Measurements from ENCODE around the gene CCDC9B. TPM values are rescaled to one million over a fixed set of nuclear protein-coding genes. Genes with fewer than 3 reads are reported as not detected.

CCDC9B gene
- total RNA-seq, 2 donors from 2014 or later: 1.6 to 2.8 TPM

DNA sequence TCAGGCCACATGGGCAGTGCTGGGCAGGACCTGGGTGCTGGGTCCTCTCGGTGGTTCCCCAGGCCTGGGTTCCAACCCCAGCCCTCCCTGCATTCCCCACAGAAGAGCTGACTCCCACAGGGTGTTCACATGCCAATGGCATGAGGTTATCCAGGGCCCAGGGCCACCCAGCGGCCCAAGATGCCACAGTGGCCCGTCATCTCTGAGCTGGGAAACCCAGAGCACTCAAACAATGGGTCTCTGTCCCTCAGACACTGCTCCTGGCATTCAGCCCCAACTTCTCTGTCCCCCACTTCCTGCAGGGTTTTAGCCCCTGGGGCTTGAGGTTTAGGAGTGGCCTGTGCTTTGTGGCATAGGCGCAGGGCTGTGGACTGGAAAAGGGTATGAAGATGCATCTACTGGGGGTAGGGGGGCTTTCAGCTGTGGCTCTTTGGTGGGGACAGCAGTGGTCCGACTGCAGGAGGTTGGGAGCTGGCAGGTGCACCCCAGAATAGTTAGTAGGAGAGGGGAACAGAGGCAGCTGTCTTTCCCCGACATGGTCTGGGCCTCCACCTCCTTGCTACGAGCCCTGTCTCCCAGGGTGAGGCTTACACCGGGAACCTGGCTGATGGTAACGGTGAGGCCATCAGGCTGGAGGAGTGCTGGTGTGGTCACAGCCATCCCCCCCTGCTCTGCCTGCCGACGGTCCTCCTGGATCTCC is 1.7 kb downstream of the CCDC9B start:
- no peaks in the 10 kb centered on the region for H3K9me3 Mint-ChIP-seq
- ATAC-seq (no peak), DNase-seq (ENCODE audit: low spot score in 2 of 2) (no peak)
- H3K36me3 Mint-ChIP-seq: no peaks in the 10 kb centered on the region
- H3K27ac Mint-ChIP-seq: no peak overlapping the region

DNA sequence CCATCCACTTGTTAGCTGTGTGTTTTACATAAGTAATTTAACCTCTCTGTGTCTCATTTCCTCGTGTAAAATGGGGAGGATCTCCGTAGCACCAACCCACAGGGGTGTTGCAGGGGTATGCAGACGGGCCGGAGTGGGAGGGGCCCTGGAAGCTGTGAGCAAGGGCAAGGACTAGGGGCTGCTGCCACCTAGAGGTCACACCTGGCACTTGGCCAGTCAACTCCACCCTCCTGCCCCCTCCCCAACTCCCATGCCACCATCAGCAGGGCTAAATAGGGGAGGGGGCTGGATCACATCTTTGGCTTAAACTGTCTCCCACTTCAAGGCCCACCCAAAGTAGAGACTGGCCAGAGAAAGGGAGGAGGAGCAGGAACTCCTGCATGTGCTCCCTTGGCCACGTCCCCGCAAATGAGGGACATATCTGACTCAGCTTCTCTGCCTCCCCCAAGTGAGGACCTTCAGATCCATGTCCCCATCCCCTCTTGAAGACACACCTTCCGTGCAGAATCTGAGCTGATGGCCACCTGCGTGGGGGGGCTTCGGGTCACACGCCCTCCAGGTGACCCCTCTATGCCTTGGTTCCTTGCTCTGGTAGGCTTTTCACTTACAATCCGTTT is 2.6 kb downstream of the CCDC9B start:
- H3K27ac Mint-ChIP-seq: no peak overlapping the region
- H3K9me3 Mint-ChIP-seq: no peaks in the 10 kb centered on the region
- ATAC-seq (peak; percentile 85 to 92), DNase-seq (ENCODE audit: low spot score in 2 of 2) (peak in 1 of 2 donors; percentile 85)
- H3K36me3 Mint-ChIP-seq: no peaks in the 10 kb centered on the region

DNA sequence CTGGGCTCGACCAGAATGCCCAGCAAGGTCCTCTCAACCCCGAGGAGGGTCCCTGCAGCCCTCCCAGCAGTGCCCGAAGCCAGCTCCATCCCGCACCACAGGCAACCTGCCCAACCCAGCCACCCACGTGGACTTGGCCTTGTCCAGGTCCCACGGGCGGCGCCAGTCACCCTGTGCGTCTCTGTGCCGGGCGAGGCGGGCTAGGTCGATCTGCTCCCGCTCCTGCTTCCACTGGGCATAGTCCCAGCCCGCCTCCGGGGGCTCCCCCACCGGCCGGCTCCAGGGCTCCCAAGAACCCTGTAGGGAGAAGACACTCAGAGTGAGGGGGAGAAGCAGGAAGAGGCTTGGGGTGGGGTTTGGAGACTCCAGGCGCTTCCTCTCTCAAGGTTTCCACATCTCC is 3.1 kb downstream of the CCDC9B start:
- Mint-ChIP-seq H3K36me3 (no peaks in the 10 kb centered on the region), H3K27ac (no peak overlapping the region), H3K9me3 (no peaks in the 10 kb centered on the region)
- peak in 1 of 2 donors; percentile 4 for ATAC-seq
- DNase-seq (ENCODE audit: low spot score in 2 of 2): no peak

DNA sequence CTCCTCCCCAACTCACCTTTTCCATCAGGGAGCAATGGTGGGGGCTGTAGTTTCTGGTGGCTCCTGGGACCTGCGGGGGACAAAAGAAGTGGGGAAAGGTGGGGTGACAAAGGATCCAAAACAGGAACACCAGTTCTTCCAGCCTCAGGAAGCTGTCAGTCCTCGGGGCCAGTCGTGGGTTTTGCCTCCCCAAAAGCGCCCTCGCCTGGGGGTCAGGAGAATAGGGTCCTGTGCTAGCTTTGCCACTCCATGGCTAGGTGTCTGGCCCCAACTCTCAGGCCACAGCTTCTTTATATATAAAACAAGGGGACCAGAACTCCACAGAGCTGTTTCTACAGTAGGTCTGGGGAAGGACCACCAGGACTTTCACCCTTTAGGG is 4.0 kb downstream of the CCDC9B start:
- no peak for DNase-seq (ENCODE audit: low spot score in 2 of 2)
- ATAC-seq: no peak
- H3K36me3 Mint-ChIP-seq: no peaks in the 10 kb centered on the region

DNA sequence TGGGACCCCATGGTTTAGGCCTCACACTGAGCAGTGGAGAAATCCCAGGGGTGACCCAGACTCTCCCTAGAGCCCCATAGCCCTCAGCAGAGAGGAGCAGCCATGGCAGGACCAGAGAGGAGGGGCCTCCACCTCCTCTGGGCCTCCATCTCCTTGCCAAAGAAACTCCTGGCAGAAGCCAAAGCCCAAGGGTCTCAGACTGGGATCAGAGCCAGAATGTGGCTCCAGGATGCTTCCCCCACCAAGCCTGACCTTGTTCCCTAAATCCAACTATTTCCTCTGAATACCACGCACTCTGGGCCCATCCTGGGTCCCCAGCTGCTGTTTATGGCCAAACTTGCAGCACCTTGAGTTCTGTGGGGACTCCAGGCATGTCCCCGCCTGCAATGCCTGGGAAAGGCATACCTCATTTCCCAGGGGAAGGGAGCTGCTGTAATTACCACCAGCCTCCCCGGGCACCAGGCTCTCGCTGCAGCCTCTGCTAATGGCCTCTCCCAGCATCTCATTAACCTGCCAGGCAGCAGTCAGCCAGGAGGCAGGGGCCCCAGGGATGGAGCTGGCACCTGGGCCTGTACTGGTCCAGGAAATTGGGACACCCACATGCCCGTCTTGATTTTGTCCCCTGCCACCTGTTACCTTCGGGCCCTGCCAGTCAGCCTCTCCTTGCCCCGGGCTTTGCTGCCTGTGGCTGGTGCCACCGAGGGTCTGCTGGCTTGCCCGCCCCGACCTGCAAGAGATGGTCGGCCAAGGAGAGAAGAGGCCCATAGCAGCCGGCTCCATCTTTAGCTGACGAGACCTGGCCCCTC is 4.6 kb downstream of the CCDC9B start:
- Mint-ChIP-seq H3K27ac (peak overlapping the region; percentile 15 to 41), H3K36me3 (no peaks in the 10 kb centered on the region), H3K9me3 (no peaks in the 10 kb centered on the region)
- ATAC-seq (no peak), DNase-seq (ENCODE audit: low spot score in 2 of 2) (no peak)

More for the DNA sequence above, 4.0 kb downstream of the CCDC9B start:
- Mint-ChIP-seq H3K27ac (no peak overlapping the region), H3K9me3 (no peaks in the 10 kb centered on the region)

DNA sequence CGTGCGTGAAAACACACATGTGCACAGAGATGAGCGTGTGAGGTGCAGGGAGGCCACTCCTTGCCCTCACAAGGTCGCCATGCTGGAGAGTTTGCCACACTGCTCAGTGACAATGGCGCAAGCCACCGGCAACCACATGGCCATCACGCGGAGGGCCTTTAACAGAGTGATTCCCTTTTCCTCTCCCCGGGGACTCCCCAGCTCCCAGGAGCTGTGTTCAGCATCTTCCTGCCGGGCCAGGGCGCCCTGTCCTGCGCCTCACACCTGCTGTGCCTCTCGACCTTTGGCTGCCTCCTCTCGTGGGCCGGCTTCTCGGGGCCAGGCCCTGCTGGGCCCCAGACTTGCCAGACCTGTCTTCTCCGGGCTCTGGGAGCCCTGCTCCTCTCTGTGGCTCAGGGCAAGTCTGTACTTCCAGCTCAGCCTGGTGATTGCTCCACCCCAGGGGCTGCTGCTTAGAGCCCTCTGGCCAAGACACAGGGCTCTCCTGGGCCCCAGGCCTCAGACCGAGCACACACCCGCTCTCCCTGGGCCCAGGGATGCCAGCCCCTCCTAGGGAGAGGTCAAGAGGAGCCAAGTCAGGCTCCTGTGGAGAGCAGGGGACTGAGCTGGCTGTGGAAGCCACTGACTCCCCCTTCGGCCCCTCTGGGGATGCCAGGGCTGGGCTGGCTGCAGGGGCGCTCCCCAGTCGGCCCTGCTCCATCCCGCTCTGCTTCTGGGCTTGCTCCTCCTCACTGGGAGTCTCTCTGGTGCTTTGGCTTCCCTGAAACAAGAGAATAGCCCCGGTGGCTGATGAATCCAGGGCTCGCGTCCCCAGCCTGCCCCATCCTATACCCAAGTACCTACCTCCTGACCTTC is 5.6 kb downstream of the CCDC9B start:
- DNase-seq (ENCODE audit: low spot score in 2 of 2) (no peak), ATAC-seq (no peak)
- peak overlapping the region; percentile 15 to 41 for H3K27ac Mint-ChIP-seq
- H3K9me3 Mint-ChIP-seq: no peaks in the 10 kb centered on the region
- no peaks in the 10 kb centered on the region for H3K36me3 Mint-ChIP-seq

DNA sequence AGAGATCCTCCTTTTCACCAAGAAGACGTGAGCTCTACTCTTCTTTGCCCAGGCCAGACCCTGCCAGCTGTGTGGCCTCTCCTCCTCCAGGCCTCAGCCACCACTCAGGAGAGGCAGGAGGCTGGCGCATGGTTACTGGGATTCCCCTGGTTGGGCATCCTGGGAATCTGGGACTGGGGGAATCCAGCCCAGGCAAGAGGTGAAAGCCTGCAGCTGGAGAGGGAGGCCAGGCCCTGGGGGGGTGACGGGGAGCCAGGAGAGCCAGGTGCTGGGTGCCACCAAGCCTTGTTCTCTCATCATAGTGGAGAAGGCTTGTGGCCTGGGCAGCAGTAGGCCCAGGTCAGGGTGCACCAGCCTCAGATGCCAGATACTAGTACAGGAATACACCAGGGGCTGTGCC is 6.2 kb downstream of the CCDC9B start:
- Mint-ChIP-seq H3K9me3 (no peaks in the 10 kb centered on the region), H3K36me3 (no peaks in the 10 kb centered on the region), H3K27ac (peak overlapping the region in 1 of 2 donors; percentile 41)
- ATAC-seq (peak in 1 of 2 donors; percentile 2), DNase-seq (ENCODE audit: low spot score in 2 of 2) (no peak)

DNA sequence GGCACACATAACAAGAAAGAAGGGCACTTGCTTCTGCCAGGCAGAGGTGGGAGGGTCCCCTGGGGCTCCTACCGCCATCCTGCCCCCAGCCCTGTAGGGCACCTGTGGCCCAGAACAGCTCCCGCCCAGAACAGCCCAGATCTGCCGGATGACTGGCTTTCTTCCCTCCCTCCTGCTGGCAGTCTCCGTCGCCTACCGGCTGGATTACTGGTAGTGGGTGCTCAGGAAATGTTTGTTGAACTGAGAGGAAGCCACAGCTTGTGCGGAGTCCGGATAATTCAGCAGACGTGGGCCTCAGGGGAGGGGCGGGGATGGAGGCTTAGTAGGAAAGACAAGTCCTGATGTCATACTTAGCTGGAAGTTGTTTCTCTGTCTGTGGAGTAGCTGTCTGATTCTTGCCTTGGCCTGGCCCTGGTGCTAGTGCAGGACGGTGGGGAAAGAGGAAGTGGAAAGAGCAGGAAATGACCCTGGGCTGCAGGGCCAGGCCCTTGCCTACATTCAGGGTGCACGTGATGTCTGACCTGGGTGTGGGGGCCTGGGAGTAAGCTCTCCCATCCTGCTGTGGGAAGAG is 6.7 kb downstream of the CCDC9B start:
- DNase-seq (ENCODE audit: low spot score in 2 of 2): no peak
- Mint-ChIP-seq H3K27ac (peak overlapping the region; percentile 41 to 62), H3K9me3 (no peaks in the 10 kb centered on the region), H3K36me3 (no peaks in the 10 kb centered on the region)
- ATAC-seq: peak; percentile 16 to 61

DNA sequence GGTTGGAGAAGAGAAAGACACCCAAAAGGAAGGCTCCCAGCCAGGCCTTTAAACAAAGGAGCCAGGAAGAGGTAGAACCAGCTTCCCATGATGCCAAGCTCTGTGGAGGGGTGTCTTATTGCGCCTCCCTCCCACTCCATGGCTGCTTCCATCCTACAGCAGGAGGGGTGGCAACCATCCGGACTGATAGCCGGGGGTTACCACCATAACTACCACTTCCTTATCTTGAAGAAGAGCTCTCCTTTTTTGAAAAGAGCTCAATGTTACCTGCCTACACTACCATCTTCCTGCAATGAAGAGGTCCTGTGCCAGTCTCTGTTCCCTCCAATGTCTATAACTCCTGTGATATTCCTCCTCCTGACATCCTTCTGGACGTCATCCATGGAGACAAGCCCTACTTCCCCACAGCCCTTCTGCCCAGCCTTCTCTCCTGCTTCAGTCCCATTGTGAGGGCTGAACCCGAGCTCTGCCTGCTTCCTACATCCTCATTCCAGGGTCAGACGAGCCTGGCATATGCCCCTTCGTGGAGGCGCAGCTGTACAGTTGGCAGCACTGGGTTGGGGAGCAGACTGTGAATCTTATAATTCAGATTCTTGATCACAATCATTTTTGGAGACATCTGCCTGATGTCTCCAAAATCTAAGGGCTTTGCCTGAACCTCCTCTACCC is 8.5 kb downstream of the CCDC9B start:
- Mint-ChIP-seq H3K36me3 (no peaks in the 10 kb centered on the region), H3K27ac (no peak overlapping the region), H3K9me3 (no peaks in the 10 kb centered on the region)
- no peak for ATAC-seq
- no peak for DNase-seq (ENCODE audit: low spot score in 2 of 2)

DNA sequence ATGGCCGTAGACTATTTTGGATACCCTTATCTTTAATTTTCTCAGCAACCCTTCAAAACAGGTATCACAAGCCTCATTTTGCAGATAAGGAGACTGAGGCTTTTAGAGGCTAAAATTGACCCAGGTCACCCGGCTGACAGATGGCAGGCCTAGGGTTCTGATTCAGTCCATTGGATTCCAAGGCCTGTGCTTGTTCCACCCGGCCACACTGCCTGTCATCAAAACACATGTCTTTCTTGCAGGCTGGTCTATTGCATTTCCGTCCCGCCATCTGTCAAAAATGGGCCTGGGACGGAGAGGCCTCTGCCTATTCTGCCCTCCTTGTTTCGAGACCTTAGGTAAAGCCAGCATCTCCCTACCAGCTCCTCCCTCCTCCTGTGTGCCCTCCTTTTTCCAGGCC is 9.1 kb downstream of the CCDC9B start:
- DNase-seq (ENCODE audit: low spot score in 2 of 2) (no peak), ATAC-seq (no peak)
- Mint-ChIP-seq H3K36me3 (no peaks in the 10 kb centered on the region), H3K27ac (no peak overlapping the region), H3K9me3 (no peaks in the 10 kb centered on the region)

DNA sequence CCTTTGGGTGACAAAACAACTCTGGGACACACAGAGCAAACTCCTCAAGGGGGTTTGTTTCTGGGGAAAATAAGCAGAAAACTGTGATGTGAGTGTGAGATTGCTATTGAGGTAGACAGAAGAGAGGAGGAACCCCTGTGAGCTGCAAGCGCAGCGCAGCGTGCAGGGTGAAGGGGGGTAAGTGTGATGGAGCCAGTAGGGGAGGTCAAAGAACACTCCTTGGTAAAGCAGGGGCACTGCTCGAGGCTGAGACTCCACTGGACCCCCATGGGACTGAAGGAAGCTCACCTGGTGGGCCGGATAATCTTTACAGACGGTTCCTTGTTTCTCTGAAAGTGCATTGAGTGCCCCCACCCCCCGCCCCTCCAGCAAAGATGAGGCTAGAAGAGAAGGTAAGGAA is 9.7 kb downstream of the CCDC9B start:
- ATAC-seq (no peak), DNase-seq (ENCODE audit: low spot score in 2 of 2) (no peak)
- Mint-ChIP-seq H3K27ac (no peak overlapping the region), H3K36me3 (no peaks in the 10 kb centered on the region), H3K9me3 (no peaks in the 10 kb centered on the region)

DNA sequence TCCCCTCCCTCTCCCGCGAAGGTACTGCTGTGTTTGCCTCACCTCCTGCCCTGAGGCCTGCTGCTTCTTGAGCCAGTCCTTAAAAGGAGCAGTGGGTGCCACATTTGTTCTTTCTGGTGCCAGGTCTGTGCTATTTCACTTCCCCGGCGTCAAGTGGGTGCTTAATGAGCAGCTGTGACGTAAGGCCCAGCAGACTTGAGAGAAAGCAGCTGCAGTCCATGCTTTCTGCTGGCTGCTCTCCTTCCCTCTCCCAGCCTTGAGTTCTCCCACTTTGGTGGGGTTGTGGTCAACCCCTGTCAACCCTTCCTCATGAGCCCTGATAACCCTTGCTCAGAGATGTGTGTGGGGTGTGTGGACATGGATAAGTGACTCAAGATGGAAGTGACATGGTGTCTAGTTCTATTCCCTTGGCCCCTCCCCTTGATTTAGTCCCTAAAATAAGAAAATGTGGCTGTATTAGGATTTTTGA is 10.3 kb downstream of the CCDC9B start:
- no peak for DNase-seq (ENCODE audit: low spot score in 2 of 2)
- Mint-ChIP-seq H3K27ac (no peak overlapping the region), H3K36me3 (peaks cover under 1 to 1% of the 10 kb centered on the region in 2 donors), H3K9me3 (no peaks in the 10 kb centered on the region)
- ATAC-seq: no peak

DNA sequence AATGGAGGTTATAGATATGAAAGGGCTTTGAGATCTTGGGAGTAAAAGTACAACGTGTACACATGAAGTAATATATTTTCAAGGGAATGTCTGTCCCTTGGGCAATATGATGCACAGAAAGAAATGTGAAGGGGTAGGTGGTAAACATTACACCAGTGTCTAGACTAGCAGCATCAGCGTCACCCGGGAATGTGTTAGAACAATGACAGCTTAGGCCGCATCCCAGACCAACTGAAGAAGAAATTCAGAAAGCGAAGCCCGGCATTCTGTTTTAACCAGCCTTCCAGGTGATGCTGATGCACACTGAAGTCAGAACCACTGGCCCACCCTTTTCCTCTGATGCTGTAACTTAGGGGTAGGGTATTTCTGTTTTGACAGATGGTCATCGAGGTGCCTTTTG is 10.9 kb downstream of the CCDC9B start:
- Mint-ChIP-seq H3K36me3 (peaks cover 5 to 6% of the 10 kb centered on the region in 2 donors), H3K9me3 (no peaks in the 10 kb centered on the region), H3K27ac (no peak overlapping the region)
- no peak for ATAC-seq
- DNase-seq (ENCODE audit: low spot score in 2 of 2): no peak

DNA sequence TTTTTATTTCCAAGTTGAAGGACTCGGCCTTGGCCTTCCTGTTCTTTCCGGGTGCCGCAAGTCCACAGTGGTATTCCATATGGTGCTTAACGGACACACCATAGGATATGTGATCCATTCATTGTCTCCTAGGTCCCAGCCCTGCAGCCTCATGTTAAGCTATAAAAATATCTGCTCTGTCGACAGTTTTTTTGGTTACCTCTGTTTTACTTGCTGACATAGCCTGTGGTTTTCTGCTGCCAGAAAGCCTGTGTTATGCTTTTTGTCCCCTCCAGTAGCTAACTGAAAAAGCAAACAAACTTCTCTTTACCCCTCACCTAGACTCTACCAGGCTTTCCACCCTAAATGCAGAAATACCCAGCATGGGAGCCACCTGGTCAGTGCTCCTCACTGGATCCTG is 12.0 kb downstream of the CCDC9B start:
- no peak for DNase-seq (ENCODE audit: low spot score in 2 of 2)
- Mint-ChIP-seq H3K36me3 (peaks cover 5 to 6% of the 10 kb centered on the region in 2 donors), H3K9me3 (no peaks in the 10 kb centered on the region), H3K27ac (no peak overlapping the region)
- ATAC-seq: no peak

DNA sequence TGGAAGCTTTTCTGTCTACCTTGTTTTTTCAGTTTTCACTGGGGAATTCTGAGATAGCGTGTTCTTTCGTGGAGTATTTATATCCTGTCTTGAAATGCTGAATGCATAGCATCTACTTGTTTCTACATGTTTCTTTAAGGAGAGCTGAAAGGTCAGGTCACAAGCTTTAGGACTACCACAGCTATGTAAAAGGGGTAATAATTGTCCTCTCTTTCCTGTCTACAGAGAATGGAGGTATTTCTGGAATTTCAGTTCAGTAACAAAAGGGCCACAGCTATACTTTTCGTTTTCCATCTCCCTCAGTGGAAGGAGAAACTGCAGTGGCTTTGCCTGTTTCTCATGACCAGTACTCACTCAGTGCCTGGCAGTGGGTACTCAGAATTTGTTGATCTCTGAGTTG is 12.6 kb downstream of the CCDC9B start:
- no peaks in the 10 kb centered on the region for H3K9me3 Mint-ChIP-seq

DNA sequence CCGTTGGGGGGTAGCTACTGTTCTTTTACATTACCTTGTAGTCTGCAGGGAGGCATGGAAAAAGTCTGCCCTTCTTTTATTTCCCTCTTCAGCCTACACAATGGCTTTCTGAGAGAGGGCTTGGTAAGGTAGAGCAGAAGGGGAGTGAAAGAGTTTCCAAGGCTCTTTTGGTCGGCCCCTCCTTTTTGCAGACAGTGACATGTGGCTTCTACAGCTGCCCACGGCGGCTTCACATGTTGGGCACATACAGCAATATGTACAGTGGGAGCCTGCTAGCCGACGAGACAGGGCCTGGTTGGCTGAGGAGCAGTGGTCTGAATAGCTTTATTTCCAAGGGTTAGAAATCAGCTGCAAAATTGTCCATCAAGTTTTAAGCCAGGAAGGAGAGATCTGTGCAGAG is 13.3 kb downstream of the CCDC9B start:
- peaks cover 5 to 6% of the 10 kb centered on the region in 2 donors for H3K36me3 Mint-ChIP-seq
- no peaks in the 10 kb centered on the region for H3K9me3 Mint-ChIP-seq
- no peak for ATAC-seq
- peak overlapping the region in 1 of 2 donors; percentile 9 for H3K27ac Mint-ChIP-seq
- DNase-seq (ENCODE audit: low spot score in 2 of 2): no peak

More for the DNA sequence above, 12.6 kb downstream of the CCDC9B start:
- ATAC-seq: no peak
- peaks cover 5 to 6% of the 10 kb centered on the region in 2 donors for H3K36me3 Mint-ChIP-seq
- H3K27ac Mint-ChIP-seq: no peak overlapping the region
- DNase-seq (ENCODE audit: low spot score in 2 of 2): no peak

All from activated naive CD4-positive, alpha-beta T cell treated with anti-CD3 and anti-CD28 coated beads, Interleukin-2, amount 50 U/mL, for 72 hours (primary cell).